Colonic mucosa (tissue), 4 donors: Measurements from ENCODE around the gene GABRG3. TPM values are rescaled to one million over a fixed set of nuclear protein-coding genes. Genes with fewer than 3 reads are reported as not detected.

Experiments
- DNase-seq: peaks from one replicate; pipeline ENCODE4 v3.0.0-alpha.2; 2020
- H3K27ac ChIP-seq: fragments of 200-600 bp; one replicate; pipeline ENCODE4 v1.8.0; 2021
- H3K27me3 ChIP-seq: fragments of 200-600 bp; one replicate; pipeline ENCODE4 v1.8.0; 2021
- H3K36me3 ChIP-seq: fragments of 200-600 bp; one replicate; pipeline ENCODE4 v1.8.0; 2021
- H3K4me1 ChIP-seq: fragments of 200-600 bp; one replicate; pipeline ENCODE4 v1.8.0; 2021; ENCODE audit warnings: mild to moderate bottlenecking
- H3K4me3 ChIP-seq: fragments of 200-600 bp; one replicate; pipeline ENCODE4 v1.8.0; 2021
- H3K9ac ChIP-seq, 2 donors: one replicate each; pipeline ENCODE4 v1.7.0; 2013; ENCODE audit warnings: control low read depth in 2 of 2, low read depth in 2 of 2, low read length in 2 of 2
- H3K9me3 ChIP-seq: fragments of 200-600 bp; one replicate; pipeline ENCODE4 v1.8.0; 2021
- CTCF ChIP-seq: fragments of 200-600 bp; IDR thresholded peaks from one replicate; pipeline ENCODE4 v1.8.0; 2022; ENCODE audit warnings: antibody characterized with exemption, mild to moderate bottlenecking
- intact Hi-C: fragments of 100-400 bp; cut with DNase I; formaldehyde crosslinking; loops from one replicate; pipeline ENCODE4 v1.14.1; 2022
- total RNA-seq, 2 donors: library from RNA; stranded (reverse); fragmentation: NEBNext Ultra II Directional in 1 of 2; extraction: Animal tissue kit (Norgen Biotek cat#: 25700) in 1 of 2; gene quantifications; one replicate each; pipeline ENCODE4 v1.2.1, GENCODE V29; 2021
- donor health status: healthy.
- donor health status: DM: no; HTN: no; CAD: no.
- donor health status: DM: no; HTN: no; CAD: no.

GABRG3 gene
- total RNA-seq, 2 donors from 2014 or later: not detected

- Histone ChIP-seq H3K9ac (no peak overlapping the region), H3K9me3 (no peaks in the 10 kb centered on the region), H3K4me3 (no peak overlapping the region), H3K4me1 (no peaks in the 10 kb centered on the region), H3K27me3 (no peaks in the 10 kb centered on the region), H3K27ac (no peak overlapping the region), H3K36me3 (no peaks in the 10 kb centered on the region)
- DNase-seq: no peak
- no peak for TF ChIP-seq CTCF
- intact Hi-C loops: no loop called here
Measured at GRCh38 chr15:27094235-27094634, 123.3 kb downstream of the GABRG3 start.

GRCh38 chr15:27095886-27096624 lies 125.1 kb downstream of the GABRG3 start:
- H3K9ac ChIP-seq: no peak overlapping the region
- H3K27ac ChIP-seq: no peak overlapping the region
- intact Hi-C loops: no loop called here
- H3K36me3 ChIP-seq: no peaks in the 10 kb centered on the region
- no peak for DNase-seq
- no peak for TF ChIP-seq CTCF
- H3K27me3 ChIP-seq: no peaks in the 10 kb centered on the region
- no peaks in the 10 kb centered on the region for H3K4me1 ChIP-seq
- H3K9me3 ChIP-seq: no peaks in the 10 kb centered on the region
- H3K4me3 ChIP-seq: no peak overlapping the region

- H3K4me1 ChIP-seq: no peaks in the 10 kb centered on the region
- H3K9me3 ChIP-seq: no peaks in the 10 kb centered on the region
- H3K9ac ChIP-seq: no peak overlapping the region
- H3K4me3 ChIP-seq: no peak overlapping the region
- no peaks in the 10 kb centered on the region for H3K36me3 ChIP-seq
- no peaks in the 10 kb centered on the region for H3K27me3 ChIP-seq
- H3K27ac ChIP-seq: no peak overlapping the region
- intact Hi-C loops: no loop called here
- TF ChIP-seq CTCF: no peak
- DNase-seq: no peak
Measured at GRCh38 chr15:27097506-27097905, 126.5 kb downstream of the GABRG3 start.

- H3K4me3 ChIP-seq: no peak overlapping the region
- H3K4me1 ChIP-seq: no peaks in the 10 kb centered on the region
- no peaks in the 10 kb centered on the region for H3K36me3 ChIP-seq
- DNase-seq: no peak
- TF ChIP-seq CTCF: no peak
- H3K27me3 ChIP-seq: no peaks in the 10 kb centered on the region
- H3K9me3 ChIP-seq: no peaks in the 10 kb centered on the region
- H3K9ac ChIP-seq: no peak overlapping the region
- no peak overlapping the region for H3K27ac ChIP-seq
- intact Hi-C loops: no loop called here
Measured at GRCh38 chr15:27101982-27102381, 131.0 kb downstream of the GABRG3 start.

- no peak for DNase-seq
- H3K27ac ChIP-seq: no peak overlapping the region
- TF ChIP-seq CTCF: no peak
- H3K9ac ChIP-seq: no peak overlapping the region
- H3K27me3 ChIP-seq: no peaks in the 10 kb centered on the region
- intact Hi-C loops: no loop called here
- H3K4me1 ChIP-seq: no peaks in the 10 kb centered on the region
- no peaks in the 10 kb centered on the region for H3K9me3 ChIP-seq
- no peaks in the 10 kb centered on the region for H3K36me3 ChIP-seq
- H3K4me3 ChIP-seq: no peak overlapping the region
Measured at GRCh38 chr15:27111323-27111722, 140.3 kb downstream of the GABRG3 start.
